GM19395 (cell line): ENCODE data around the gene TRIM16.
"Not testable (repeated sequence)": the region's sequence is repeated elsewhere in the genome, so short reads cannot be mapped to it uniquely, and the experiment has no call there.

Experiments used
- ATAC-seq: cut with Tn5 transposase; IDR thresholded peaks from one replicate; pipeline ENCODE4 v1.9.1; 2021; ENCODE audit warnings: mild to moderate bottlenecking, moderate library complexity; ENCODE audit not compliant: unreplicated experiment

Gene TRIM16

GRCh38 chr17:15619331-15620058 lies 64.6 kb downstream of the TRIM16 start, which contains the start of gene FBXW10B:
Gene FBXW10B, minus strand, starts transcription at chr17:15619704. Its CDS starts 192 bp downstream, at chr17:15619512.
- not testable (repeated sequence) for ATAC-seq

DNA sequence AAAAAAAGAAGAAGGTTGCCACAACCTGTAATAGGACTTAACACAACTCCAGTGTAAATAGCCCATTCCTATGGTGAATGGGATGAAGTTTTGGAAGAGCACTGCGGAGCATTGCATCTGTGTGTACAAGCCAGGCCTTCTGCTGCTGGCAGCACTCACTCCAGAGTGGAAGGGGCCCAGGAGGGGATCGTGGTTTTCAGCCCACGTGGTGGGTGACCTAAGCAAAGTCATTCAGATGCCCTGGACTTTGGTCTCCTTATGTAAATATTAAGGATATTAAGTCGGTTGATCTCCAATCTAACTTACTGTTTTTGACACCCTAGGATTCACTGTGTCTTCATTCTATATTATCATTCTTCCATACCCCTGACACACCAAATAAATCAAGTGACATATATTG lies 67.3 kb downstream of the TRIM16 start:
- ATAC-seq = not testable (repeated sequence)

DNA sequence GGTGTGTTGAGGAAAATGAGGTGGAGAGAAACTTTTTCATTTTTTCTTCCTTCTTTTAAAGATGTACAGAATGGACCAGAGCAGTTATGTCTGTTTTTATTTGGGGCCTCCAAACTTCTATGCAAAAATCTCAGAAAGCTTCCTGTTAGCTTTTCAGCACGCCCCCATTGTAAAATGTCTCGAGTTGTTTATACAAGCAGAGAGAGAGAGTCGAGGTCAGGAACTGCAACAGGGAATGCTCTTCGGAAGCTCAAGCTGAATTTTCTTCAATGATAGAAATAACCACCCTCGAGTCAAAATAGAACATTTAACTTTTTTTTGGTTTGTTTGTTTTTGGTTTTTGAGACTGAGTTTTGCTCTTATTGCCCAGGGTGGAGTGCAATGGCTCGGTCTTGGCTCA lies 68.3 kb downstream of the TRIM16 start:
- not testable (repeated sequence) for ATAC-seq

DNA sequence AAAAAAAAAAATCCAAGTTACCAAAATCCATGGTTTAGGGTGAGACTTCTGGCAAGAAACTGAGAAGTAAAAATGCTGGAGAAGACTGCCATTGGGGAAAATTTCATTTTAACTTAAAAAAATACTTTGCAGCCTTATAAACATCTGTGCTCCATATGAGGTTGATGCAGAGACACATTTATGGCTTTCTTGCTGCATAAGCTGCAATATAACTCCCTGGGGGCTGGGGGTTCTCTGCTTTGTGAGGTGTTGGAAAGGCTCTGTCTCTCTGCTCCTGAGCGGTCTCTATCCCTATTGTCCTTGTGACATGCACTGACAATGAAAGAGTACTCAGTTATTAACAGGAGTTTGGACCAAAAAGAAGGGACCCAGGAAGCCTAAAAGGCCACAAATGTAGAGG lies 71.0 kb downstream of the TRIM16 start:
- ATAC-seq = not testable (repeated sequence)

DNA sequence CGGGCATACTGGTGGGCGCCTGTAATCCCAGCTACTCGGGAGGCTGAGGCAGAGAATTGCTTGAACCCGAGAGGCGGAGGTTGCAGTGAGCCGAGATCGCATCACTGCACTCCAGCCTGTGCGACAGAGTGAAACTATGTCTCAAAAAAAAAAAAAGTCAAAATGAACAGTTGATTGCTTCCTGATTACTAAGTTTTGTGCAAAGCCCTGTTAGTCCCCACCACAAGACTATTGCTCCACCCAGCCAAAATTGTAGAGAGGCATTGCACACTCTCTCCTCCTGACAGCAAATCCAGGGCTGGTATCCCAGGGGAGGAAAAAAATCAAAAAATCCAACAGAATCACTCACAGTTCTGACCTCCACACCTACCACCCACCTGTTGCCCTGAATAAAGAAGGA lies 91.2 kb downstream of the TRIM16 start:
- not testable (repeated sequence) for ATAC-seq

- not testable (repeated sequence) for ATAC-seq
Measured at GRCh38 chr17:15591986-15592385, 92.1 kb downstream of the TRIM16 start.

GRCh38 chr17:15590844-15591243 lies 93.3 kb downstream of the TRIM16 start:
- not testable (repeated sequence) for ATAC-seq

GRCh38 chr17:15589544-15590536 lies 94.3 kb downstream of the TRIM16 start:
- peak; percentile 61 for ATAC-seq

- not testable (repeated sequence) for ATAC-seq
Measured at GRCh38 chr17:15588017-15588416, 96.1 kb downstream of the TRIM16 start.

GRCh38 chr17:15583313-15583712 lies 100.8 kb downstream of the TRIM16 start:
- not testable (repeated sequence) for ATAC-seq

- ATAC-seq = not testable (repeated sequence)
Measured at GRCh38 chr17:15581462-15581861, 102.6 kb downstream of the TRIM16 start.
